Upper lobe of right lung (tissue), 1 donor: ENCODE results near the gene ACP3. TPM values are rescaled to one million over a fixed set of nuclear protein-coding genes. Genes with fewer than 3 reads are reported as not detected.
"Not testable (repeated sequence)": the region's sequence is repeated elsewhere in the genome, so short reads cannot be mapped to it uniquely, and the experiment has no call there.

Experiments used
- ATAC-seq: fragments of 200-7000 bp; cut with Tn5 transposase; one replicate; pipeline ENCODE4 v1.9.1; 2020; ENCODE audit warnings: mild to moderate bottlenecking, moderate library complexity
- DNase-seq: peaks from one replicate; pipeline ENCODE4 v3.0.0-alpha.2; 2020
- H3K27ac ChIP-seq: fragments of 200-600 bp; one replicate; pipeline ENCODE4 v1.8.0; 2022
- H3K27me3 ChIP-seq: fragments of 200-600 bp; one replicate; pipeline ENCODE4 v1.8.0; 2022; ENCODE audit warnings: mild to moderate bottlenecking
- H3K36me3 ChIP-seq: fragments of 200-600 bp; one replicate; pipeline ENCODE4 v1.8.0; 2022
- H3K4me1 ChIP-seq: fragments of 200-600 bp; one replicate; pipeline ENCODE4 v1.8.0; 2022
- H3K4me3 ChIP-seq: fragments of 200-600 bp; one replicate; pipeline ENCODE4 v1.8.0; 2022; ENCODE audit warnings: mild to moderate bottlenecking
- H3K9me3 ChIP-seq: fragments of 200-600 bp; one replicate; pipeline ENCODE4 v1.8.0; 2022
- intact Hi-C: fragments of 100-400 bp; cut with DNase I; formaldehyde crosslinking; loops from one replicate; pipeline ENCODE4 v1.11.0; 2022
- total RNA-seq: library from RNA; stranded (reverse); fragmentation: NEBNext Ultra II Directional; extraction: Animal tissue kit (Norgen Biotek cat#: 25700); gene quantifications from one replicate; pipeline ENCODE4 v1.2.1, GENCODE V29; 2021
- TF ChIP-seq, protein P1 (sequence below): fragments of 200-600 bp; IDR thresholded peaks from one replicate; pipeline ENCODE4 v1.8.0; 2022; ENCODE audit warnings: antibody characterized with exemption
- donor health status: DM: no; HTN: yes; CAD: no; lungs with severe emphysema.

Gene ACP3
- total RNA-seq, 1 donor from 2014 or later, result 11.5 TPM

DNA sequence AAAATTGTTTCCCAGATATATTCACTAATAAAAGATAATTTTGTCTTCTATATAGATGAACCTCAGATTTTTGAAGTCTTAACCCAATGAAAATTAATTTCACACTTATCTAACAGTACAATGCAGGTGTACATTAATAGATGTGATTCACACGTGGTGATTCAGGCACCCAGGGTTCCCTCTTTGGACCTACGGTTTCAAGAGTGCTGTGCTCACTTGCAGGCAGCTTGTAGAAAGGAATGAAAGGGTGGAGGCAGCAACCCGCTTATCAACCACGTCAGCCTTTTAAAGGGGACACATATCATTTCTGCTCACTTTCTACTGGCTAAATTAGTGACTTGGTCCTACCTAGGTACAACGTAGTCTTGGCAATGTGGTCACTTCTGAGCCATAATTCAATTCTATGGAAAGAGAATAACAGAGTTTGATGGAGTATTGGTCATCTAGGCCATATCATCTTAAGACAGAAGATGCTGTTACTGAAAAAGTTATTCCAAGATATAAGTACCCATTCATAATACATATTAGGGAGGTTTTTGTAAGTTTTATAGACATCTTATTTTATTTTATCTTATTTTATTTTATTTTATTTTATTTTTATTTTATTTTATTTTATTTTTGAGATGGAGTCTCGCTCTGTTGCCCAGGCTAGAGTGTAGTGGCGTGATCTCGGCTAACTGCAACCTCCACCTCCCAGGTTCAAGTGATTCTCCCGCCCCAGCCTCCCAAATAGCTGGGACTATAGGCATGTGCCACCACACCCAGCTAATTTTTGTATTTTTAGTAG lies 37.9 kb downstream of the ACP3 start:
- no peaks in the 10 kb centered on the region for H3K36me3 ChIP-seq

DNA sequence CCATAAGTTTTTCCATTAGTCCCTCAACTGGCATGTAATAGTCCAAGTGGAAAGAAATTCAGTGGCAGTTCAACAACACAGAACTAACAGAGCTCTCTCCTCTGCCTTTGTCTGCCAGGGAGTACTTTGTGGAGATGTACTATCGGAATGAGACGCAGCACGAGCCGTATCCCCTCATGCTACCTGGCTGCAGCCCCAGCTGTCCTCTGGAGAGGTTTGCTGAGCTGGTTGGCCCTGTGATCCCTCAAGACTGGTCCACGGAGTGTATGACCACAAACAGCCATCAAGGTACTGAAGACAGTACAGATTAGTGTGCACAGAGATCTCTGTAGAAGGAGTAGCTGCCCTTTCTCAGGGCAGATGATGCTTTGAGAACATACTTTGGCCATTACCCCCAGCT lies 39.4 kb downstream of the ACP3 start:
- ATAC-seq, result no peak
- Histone ChIP-seq H3K27ac (no peak overlapping the region), H3K4me1 (no peaks in the 10 kb centered on the region), H3K9me3 (no peaks in the 10 kb centered on the region), H3K36me3 (no peaks in the 10 kb centered on the region), H3K4me3 (no peak overlapping the region), H3K27me3 (no peaks in the 10 kb centered on the region)
- intact Hi-C loops, result no loop called here
- DNase-seq, result no peak
- TF ChIP-seq, protein P1, sequence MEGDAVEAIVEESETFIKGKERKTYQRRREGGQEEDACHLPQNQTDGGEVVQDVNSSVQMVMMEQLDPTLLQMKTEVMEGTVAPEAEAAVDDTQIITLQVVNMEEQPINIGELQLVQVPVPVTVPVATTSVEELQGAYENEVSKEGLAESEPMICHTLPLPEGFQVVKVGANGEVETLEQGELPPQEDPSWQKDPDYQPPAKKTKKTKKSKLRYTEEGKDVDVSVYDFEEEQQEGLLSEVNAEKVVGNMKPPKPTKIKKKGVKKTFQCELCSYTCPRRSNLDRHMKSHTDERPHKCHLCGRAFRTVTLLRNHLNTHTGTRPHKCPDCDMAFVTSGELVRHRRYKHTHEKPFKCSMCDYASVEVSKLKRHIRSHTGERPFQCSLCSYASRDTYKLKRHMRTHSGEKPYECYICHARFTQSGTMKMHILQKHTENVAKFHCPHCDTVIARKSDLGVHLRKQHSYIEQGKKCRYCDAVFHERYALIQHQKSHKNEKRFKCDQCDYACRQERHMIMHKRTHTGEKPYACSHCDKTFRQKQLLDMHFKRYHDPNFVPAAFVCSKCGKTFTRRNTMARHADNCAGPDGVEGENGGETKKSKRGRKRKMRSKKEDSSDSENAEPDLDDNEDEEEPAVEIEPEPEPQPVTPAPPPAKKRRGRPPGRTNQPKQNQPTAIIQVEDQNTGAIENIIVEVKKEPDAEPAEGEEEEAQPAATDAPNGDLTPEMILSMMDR, result no peak

More for the DNA sequence above, 37.9 kb downstream of the ACP3 start:
- DNase-seq (no peak), ATAC-seq (no peak)
- Histone ChIP-seq H3K4me1 (no peaks in the 10 kb centered on the region), H3K27me3 (no peaks in the 10 kb centered on the region), H3K9me3 (no peaks in the 10 kb centered on the region), H3K4me3 (no peak overlapping the region), H3K27ac (no peak overlapping the region)
- intact Hi-C loops, result no loop called here
- TF ChIP-seq, protein P1, result no peak

DNA sequence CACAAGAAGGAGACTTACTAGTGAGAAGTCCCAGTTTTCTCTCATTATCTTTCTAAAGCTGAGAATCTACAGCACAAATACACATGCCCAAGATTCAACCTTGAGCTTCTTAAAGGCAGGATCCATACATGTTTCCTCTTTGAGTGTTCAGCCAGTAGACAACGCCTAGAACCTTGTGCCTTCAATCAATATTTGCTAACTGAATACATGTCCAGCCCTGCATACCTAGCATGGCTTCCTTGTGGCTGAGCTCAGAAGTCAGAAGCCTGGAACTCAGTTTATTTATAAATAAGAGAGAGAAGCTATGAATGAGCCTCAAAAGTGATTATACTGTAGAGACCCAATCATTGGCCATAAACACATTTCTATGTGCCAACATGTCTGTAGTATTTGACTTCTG lies 43.5 kb downstream of the ACP3 start:
- no peaks in the 10 kb centered on the region for H3K36me3 ChIP-seq
- no peak for DNase-seq
- TF ChIP-seq, protein P1, result no peak
- intact Hi-C loops, result no loop called here
- H3K27ac ChIP-seq, result no peak overlapping the region
- H3K9me3 ChIP-seq, result no peaks in the 10 kb centered on the region
- H3K4me3 ChIP-seq, result no peak overlapping the region
- no peaks in the 10 kb centered on the region for H3K4me1 ChIP-seq
- ATAC-seq, result no peak
- H3K27me3 ChIP-seq, result no peaks in the 10 kb centered on the region

DNA sequence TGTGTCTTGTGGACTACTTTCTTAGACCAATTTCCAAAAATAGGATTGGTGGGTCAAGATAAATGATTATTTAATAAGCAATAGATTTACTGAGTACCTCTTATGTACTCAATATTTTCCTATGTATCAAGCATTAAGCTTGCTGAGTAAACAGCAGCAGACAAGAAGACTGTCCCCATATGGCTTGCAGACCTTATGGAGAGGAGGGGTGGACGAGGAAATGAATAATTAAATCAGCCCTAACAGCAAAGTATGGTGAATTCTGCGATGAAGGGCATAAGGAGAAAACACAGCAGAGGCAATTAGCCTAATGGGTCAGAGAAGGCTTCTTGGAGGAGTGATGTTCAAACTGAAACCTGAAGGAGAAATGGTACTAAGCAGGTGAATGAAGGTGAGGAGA lies 45.1 kb downstream of the ACP3 start:
- Histone ChIP-seq H3K27ac (no peak overlapping the region), H3K9me3 (no peaks in the 10 kb centered on the region), H3K27me3 (no peaks in the 10 kb centered on the region), H3K4me3 (no peak overlapping the region), H3K36me3 (no peaks in the 10 kb centered on the region), H3K4me1 (no peaks in the 10 kb centered on the region)
- ATAC-seq, result no peak
- intact Hi-C loops, result no loop called here
- DNase-seq, result no peak
- TF ChIP-seq, protein P1, result no peak

DNA sequence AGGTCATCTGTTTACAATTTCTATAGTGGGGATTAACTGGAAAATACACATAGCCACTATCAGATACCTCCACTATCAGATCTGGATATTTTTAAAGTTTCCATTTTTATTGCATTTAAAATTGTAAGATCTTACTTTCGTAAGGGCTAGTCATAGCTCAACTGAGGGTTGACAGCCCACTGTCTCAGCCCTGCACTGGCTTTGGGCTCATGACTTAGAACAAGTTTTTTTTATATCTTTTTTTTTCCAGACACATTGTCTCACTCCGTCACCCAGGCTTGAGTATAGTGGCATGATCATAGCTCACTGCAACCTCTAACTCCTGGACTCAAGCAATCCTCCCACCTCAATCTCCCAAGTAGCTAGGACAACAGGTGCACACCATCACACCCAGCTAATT lies 51.3 kb downstream of the ACP3 start:
- no peaks in the 10 kb centered on the region for H3K36me3 ChIP-seq
- TF ChIP-seq, protein P1, result no peak
- DNase-seq (no peak), ATAC-seq (no peak)
- no peak overlapping the region for H3K27ac ChIP-seq
- H3K27me3 ChIP-seq, result no peaks in the 10 kb centered on the region
- H3K9me3 ChIP-seq, result no peaks in the 10 kb centered on the region
- intact Hi-C loops, result no loop called here
- H3K4me1 ChIP-seq, result no peaks in the 10 kb centered on the region
- no peak overlapping the region for H3K4me3 ChIP-seq

DNA sequence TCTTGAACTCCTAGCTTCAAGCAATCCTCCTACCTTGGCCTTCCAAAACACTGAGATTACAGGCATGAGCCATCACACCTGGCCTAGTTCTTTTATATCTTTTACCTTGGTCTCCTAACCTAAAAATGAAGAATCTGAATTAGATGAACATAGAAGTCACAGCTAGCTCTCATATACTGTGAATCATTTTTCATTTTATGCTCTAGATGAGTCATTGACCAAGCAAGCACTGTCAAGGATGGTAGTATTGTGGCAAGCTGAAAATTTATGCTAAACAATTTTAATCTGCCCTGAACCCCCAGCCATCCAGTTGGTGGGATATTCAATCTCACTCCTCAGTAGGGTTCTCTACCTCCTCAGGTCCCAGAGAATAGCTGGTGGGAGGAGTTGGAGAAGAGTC lies 51.8 kb downstream of the ACP3 start:
- no peak overlapping the region for H3K27ac ChIP-seq
- H3K4me3 ChIP-seq, result no peak overlapping the region
- TF ChIP-seq, protein P1, result no peak
- intact Hi-C loops, result no loop called here
- H3K9me3 ChIP-seq, result no peaks in the 10 kb centered on the region
- ATAC-seq, result no peak
- no peaks in the 10 kb centered on the region for H3K4me1 ChIP-seq
- no peaks in the 10 kb centered on the region for H3K36me3 ChIP-seq
- no peak for DNase-seq
- H3K27me3 ChIP-seq, result no peaks in the 10 kb centered on the region

DNA sequence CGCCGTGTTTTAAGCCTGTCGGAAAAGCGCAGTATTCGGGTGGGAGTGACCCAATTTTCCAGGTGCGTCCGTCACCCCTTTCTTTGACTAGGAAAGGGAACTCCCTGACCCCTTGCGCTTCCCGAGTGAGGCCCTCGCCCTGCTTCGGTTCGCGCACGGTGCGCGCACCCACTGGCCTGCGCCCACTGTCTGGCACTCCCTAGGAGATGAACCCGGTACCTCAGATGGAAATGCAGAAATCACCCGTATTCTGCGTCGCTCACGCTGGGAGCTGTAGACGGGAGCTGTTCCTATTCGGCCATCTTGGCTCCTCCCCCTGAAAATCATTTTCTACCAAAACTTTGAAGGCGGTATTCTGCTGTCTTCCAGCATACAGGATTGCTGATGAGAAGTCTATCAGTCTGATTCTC lies 59.7 kb downstream of the ACP3 start:
- H3K27ac ChIP-seq, H3K4me1 ChIP-seq, H3K9me3 ChIP-seq, DNase-seq, H3K36me3 ChIP-seq, H3K27me3 ChIP-seq, ATAC-seq, H3K4me3 ChIP-seq, intact Hi-C loops: not testable (repeated sequence)
